GM12878 (cell line): ENCODE data around the gene TRIM23. TPM values are rescaled to one million over a fixed set of nuclear protein-coding genes. Genes with fewer than 3 reads are reported as not detected.

Experiments
- ATAC-seq: fragments of 200-7000 bp; cut with Tn5 transposase; 3 replicates; pipeline ENCODE4 v1.9.1; 2020; ENCODE audit warnings: mild to moderate bottlenecking, moderate library complexity
- BruUV-seq: library from RNA; stranded (reverse); fragments of 400-500 nt; replicated peaks from 2 replicates; lab custom pipeline; 2021; lab: Mats Ljungman, UMichigan
- CTCF ChIA-PET: fragments of 300-600 bp; sonication (Branson Sonifier 250); formaldehyde crosslinking; extraction: SDS; loops from one replicate; lab custom pipeline; 2021; ENCODE audit warnings: inconsistent platforms; lab: Yijun Ruan, JAX
- POLR2A ChIA-PET: fragments of 350-600 bp; formaldehyde crosslinking; extraction: SDS; loops from one replicate; lab custom pipeline; 2021; ENCODE audit warnings: inconsistent platforms; lab: Charles Lee
- RAD21 ChIA-PET: fragments of 300-600 bp; sonication (Branson Sonifier 250); formaldehyde crosslinking; loops from one replicate; lab custom pipeline; 2023; ENCODE audit warnings: antibody characterized with exemption; ENCODE audit not compliant: unreplicated experiment; lab: Charles Lee
- SMC1A ChIA-PET: fragments of 300-600 bp; sonication (Branson Sonifier 250); formaldehyde crosslinking; loops from one replicate; lab custom pipeline; 2023; ENCODE audit not compliant: unreplicated experiment, uncharacterized antibody; lab: Charles Lee
- DNase-seq: peaks from one replicate; pipeline ENCODE4 v3.0.0-alpha.2; 2011; ENCODE audit warnings: low read depth, low spot score
- FAIRE-seq: peaks from 3 replicates; lab custom pipeline; 2011; peaks lifted over from hg19 to GRCh38; lab: Jason Lieb, UNC
- H2AFZ ChIP-seq: 2 replicates; pipeline ENCODE4 v1.6.0; 2011; ENCODE audit warnings: low read depth, low read length, control low read depth; ENCODE audit not compliant: control insufficient read depth
- H3K27ac ChIP-seq: 2 replicates; pipeline ENCODE4 v1.5.1; 2011; ENCODE audit warnings: control low read depth; ENCODE audit not compliant: control insufficient read depth, insufficient read depth
- H3K27me3 ChIP-seq, 2 experiments: replicated peaks in 1 of 2; 2 replicates each; pipeline versions ENCODE4 v1.6.0 to v1.6.1; 2011; ENCODE audit warnings: low read length in 1 of 2; ENCODE audit not compliant: control insufficient read depth in 2 of 2, insufficient read depth in 2 of 2
- H3K36me3 ChIP-seq, 2 experiments: 2 replicates each; pipeline ENCODE4 v1.5.1; 2011; ENCODE audit warnings: low read length in 1 of 2; ENCODE audit not compliant: control insufficient read depth in 2 of 2, insufficient read depth in 2 of 2
- H3K4me1 ChIP-seq: 2 replicates; pipeline ENCODE4 v1.6.1; 2011; ENCODE audit warnings: mild to moderate bottlenecking, low read length, moderate library complexity, mixed read lengths; ENCODE audit not compliant: control insufficient read depth, insufficient read depth
- H3K4me2 ChIP-seq: 2 replicates; pipeline ENCODE4 v1.6.0; 2011; ENCODE audit warnings: control low read depth; ENCODE audit not compliant: control insufficient read depth, insufficient read depth
- H3K4me3 ChIP-seq: fragments of 200-600 bp; sonication (generic); 2 replicates; pipeline ENCODE4 v1.5.1; 2016
- H3K79me2 ChIP-seq: 2 replicates; pipeline ENCODE4 v1.6.0; 2011; ENCODE audit warnings: low read length; ENCODE audit not compliant: control insufficient read depth, insufficient read depth
- H3K9ac ChIP-seq: 2 replicates; pipeline ENCODE4 v1.8.0; 2011; ENCODE audit warnings: low read length, control low read depth, mixed read lengths; ENCODE audit not compliant: control insufficient read depth, insufficient read depth
- H3K9me3 ChIP-seq: replicated peaks from 3 replicates; pipeline ENCODE4 v1.5.1; 2011; ENCODE audit warnings: mild to moderate bottlenecking, low read length; ENCODE audit not compliant: control insufficient read depth, insufficient read depth
- H4K20me1 ChIP-seq: 2 replicates; pipeline ENCODE4 v1.6.0; 2011; ENCODE audit not compliant: control insufficient read depth, insufficient read depth
- ATF2 ChIP-seq: IDR thresholded peaks from 2 replicates; pipeline ENCODE4 v1.6.1; 2012; ENCODE audit warnings: low read length, inconsistent platforms
- CHD2 ChIP-seq: IDR thresholded peaks from 2 replicates; pipeline ENCODE4 v1.6.1; 2011; ENCODE audit warnings: low read depth, low read length, improper control_type of control experiment, borderline replicate concordance
- ELK1 ChIP-seq: IDR thresholded peaks from 2 replicates; pipeline ENCODE4 v1.6.1; 2012; ENCODE audit warnings: low read depth, low read length, improper control_type of control experiment
- EP300 ChIP-seq, 2 experiments: fragments of 150-350 bp in 1 of 2; IDR thresholded peaks; 2 replicates each; pipeline ENCODE4 v1.6.1; 2011 to 2012; ENCODE audit warnings: low read depth in 2 of 2, low read length in 2 of 2, borderline replicate concordance in 1 of 2, improper control_type of control experiment in 1 of 2, inconsistent platforms in 1 of 2; ENCODE audit not compliant: control insufficient read depth in 1 of 2
- KAT2A ChIP-seq: conservative IDR thresholded peaks from 2 replicates; pipeline ENCODE4 v1.6.1; 2011; ENCODE audit warnings: low read depth, low read length; ENCODE audit not compliant: control insufficient read depth
- KLF5 ChIP-seq: fragments of 450-650 bp; IDR thresholded peaks from 2 replicates; pipeline ENCODE4 v1.6.1; 2014; ENCODE audit warnings: mild to moderate bottlenecking; ENCODE audit not compliant: partially characterized antibody
- RFX5 ChIP-seq: IDR thresholded peaks from 2 replicates; pipeline ENCODE4 v1.6.1; 2011; ENCODE audit warnings: low read depth, low read length, improper control_type of control experiment
- STAT3 ChIP-seq: IDR thresholded peaks from 2 replicates; pipeline ENCODE4 v1.6.1; 2011; ENCODE audit warnings: low read depth, low read length, improper control_type of control experiment
- SUZ12 ChIP-seq: fragments of 200-600 bp; sonication (generic); IDR thresholded peaks from one replicate; pipeline ENCODE4 v1.6.1; 2018; ENCODE audit warnings: antibody characterized with exemption, mild to moderate bottlenecking; ENCODE audit not compliant: unreplicated experiment
- TBL1XR1 ChIP-seq: IDR thresholded peaks from 2 replicates; pipeline ENCODE4 v1.6.1; 2012; ENCODE audit warnings: low read depth, low read length, improper control_type of control experiment
- YY1 ChIP-seq: IDR thresholded peaks from 2 replicates; pipeline ENCODE4 v1.6.1; 2011; ENCODE audit warnings: low read depth, mild to moderate bottlenecking, low read length
- ZNF217 ChIP-seq: fragments of 450-650 bp; IDR thresholded peaks from 2 replicates; pipeline ENCODE4 v1.6.1; 2017; ENCODE audit warnings: antibody characterized with exemption, mild to moderate bottlenecking
- ZNF622 ChIP-seq: fragments of 450-650 bp; IDR thresholded peaks from 2 replicates; pipeline ENCODE4 v1.6.1; 2017; ENCODE audit warnings: mild to moderate bottlenecking, inconsistent platforms
- WGBS: methylation state at CpG from one replicate; pipeline ENCODE4 v1.1.6; 2016; ENCODE audit warnings: low lambda C conversion rate; ENCODE audit not compliant: insufficient replicate concordance, insufficient coverage; ENCODE audit errors: missing lambda C conversion rate; 5-methylcytosine and 5-hydroxymethylcytosine counted together
- in situ Hi-C: fragments of 300-500 bp; cut with MboI; formaldehyde crosslinking; loops from 9 replicates; pipeline ENCODE4 v1.14.3; 2018; ENCODE audit warnings: mixed read lengths
- intact Hi-C: fragments of 100-400 bp; cut with micrococcal nuclease; formaldehyde crosslinking; loops from one replicate; pipeline ENCODE4 v1.14.2; 2022; ENCODE audit not compliant: unreplicated experiment
- polyA plus RNA-seq, 11 experiments: library from polyadenylated mRNA; depleted of rRNA in 4 of 11; unstranded in 6 of 11; stranded (reverse) in 5 of 11; fragments of >200 nt; fragmentation: Nextera tagmentation in 4 of 11; fragmentation: Illumina TruSeq in 1 of 11; extraction: Ambion mirVana in 4 of 11; extraction: Trizol in 1 of 11; gene quantifications; 1 replicate in 1 of 11; 2 replicates in 10 of 11; pipeline versions ENCODE4 v1.2.1 to v1.2.3, GENCODE V29; 2011 to 2016; ENCODE audit warnings: inconsistent platforms in 2 of 11, missing spikeins in 2 of 11, low read depth in 1 of 11
- total RNA-seq, 4 experiments: library from RNA; depleted of rRNA in 3 of 4; stranded (reverse); fragments of >200 nt in 3 of 4; fragmentation: Illumina TruSeq in 1 of 4; extraction: Trizol in 1 of 4; gene quantifications; 2 replicates each; pipeline versions ENCODE4 v1.2.1 to v1.2.3, GENCODE V29; 2013 to 2021
- TF ChIP-seq, protein P1 (sequence below): IDR thresholded peaks from 2 replicates; pipeline ENCODE4 v1.6.1; 2011; ENCODE audit warnings: borderline replicate concordance, low read depth, mild to moderate bottlenecking, moderate library complexity, mixed read lengths, low read length; ENCODE audit not compliant: insufficient read depth; ENCODE audit errors: extremely low read length

Gene TRIM23
- total and polyA plus RNA-seq, 10 of the 15 experiments (the other 5 are each of a cell fraction or from before 2014, with no cell fraction given), result 1.9 to 5.0 (median 2.4) TPM

- Histone ChIP-seq H2AFZ (no peak overlapping the region), H3K79me2 (no peaks in the 10 kb centered on the region), H3K4me3 (no peak overlapping the region), H3K36me3 (peaks cover 0 to 15% of the 10 kb centered on the region in 2 experiments; a peak in 3 of 4 replicates)
- ChIA-PET POLR2A (interaction anchor here (1.7 kb wide), 1 partner anchor 14 kb away, joined by 6 read pairs; the partner anchor contains the start of genes CENPK and PPWD1), RAD21 (no interaction called here)
- in situ Hi-C loops, result no loop called here
- no peak for TF ChIP-seq KAT2A
- no peak for TF ChIP-seq STAT3
- no peak for TF ChIP-seq CHD2
- TF ChIP-seq EP300 (IDR thresholded peaks at IDR 0.05; ENCODE audit: borderline replicate concordance in 1 of 2, control insufficient read depth in 1 of 2, low read depth in 2 of 2, low read length in 2 of 2), result no peak
- TF ChIP-seq ZNF622, result no peak
- no peak for TF ChIP-seq YY1
- TF ChIP-seq, all 136 proteins: peak for 0
- H3K27me3 ChIP-seq, result no peaks in the 10 kb centered on the region
- no peak for ATAC-seq
- DNase-seq, result no peak
- no peaks in the 10 kb centered on the region for H3K9me3 ChIP-seq
- no peak overlapping the region for H3K4me2 ChIP-seq
- intact Hi-C loops, result no loop called here
- CTCF ChIA-PET, result interaction anchor here (1.4 kb wide), 1 partner anchor 14 kb away, joined by 4 read pairs; the partner anchor contains the start of genes CENPK and PPWD1
- no peak overlapping the region for H3K27ac ChIP-seq
- no peaks in the 10 kb centered on the region for H3K4me1 ChIP-seq
- FAIRE-seq, result no peak
- no peak overlapping the region for H3K9ac ChIP-seq
- BruUV-seq, result no TSS peak
- no peaks in the 10 kb centered on the region for H4K20me1 ChIP-seq
- SMC1A ChIA-PET, result interaction anchor here (0.6 kb wide), 1 partner anchor 401 kb away, joined by 3 read pairs; no protein-coding TSS in a partner anchor
These were observed 47.0 kb downstream of the TRIM23 start for GRCh38 chr5:65577141-65577540.

DNA sequence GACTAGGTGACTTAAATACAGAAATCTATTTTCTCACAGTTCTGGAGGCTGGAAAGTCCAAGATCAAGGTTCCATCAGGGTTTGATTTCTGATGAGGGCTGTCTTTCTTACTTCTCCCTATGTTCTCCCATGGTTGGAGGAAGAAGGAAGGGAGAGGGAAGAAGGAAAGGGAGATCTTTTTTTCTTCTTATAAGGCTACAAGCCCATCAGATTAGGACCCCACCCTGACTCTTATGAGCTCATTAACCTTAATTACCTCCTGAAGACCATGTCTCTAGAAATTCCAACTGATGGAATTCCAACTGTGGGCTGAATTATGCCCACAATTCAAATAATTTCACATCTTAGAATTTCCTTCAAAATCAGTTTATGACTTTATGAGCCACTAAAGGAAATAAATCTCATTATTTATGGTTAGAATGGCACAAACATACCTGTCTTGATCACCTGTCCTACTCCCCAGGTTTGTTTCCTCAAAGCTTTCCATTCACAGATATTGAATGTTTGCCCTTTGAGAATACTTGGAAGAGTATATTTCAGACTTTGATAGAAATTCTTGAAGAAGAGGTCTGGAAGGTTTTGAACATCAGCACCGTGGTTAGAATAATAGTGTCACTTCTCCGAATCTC, 53.4 kb downstream of the TRIM23 start:
- ChIA-PET CTCF (interaction anchor here (1.5 kb wide), 1 partner anchor 10 kb away, joined by 3 read pairs; no protein-coding TSS in a partner anchor), RAD21 (interaction anchor here (1.4 kb wide), 1 partner anchor 8 kb away, joined by 3 read pairs; the partner anchor contains the start of genes CENPK and PPWD1), POLR2A (no interaction called here)
- no peaks in the 10 kb centered on the region for H3K27me3 ChIP-seq
- in situ Hi-C loops, result no loop called here
- no peak overlapping the region for H3K4me2 ChIP-seq
- ATAC-seq, result no peak
- BruUV-seq, result no TSS peak
- H3K9ac ChIP-seq, result no peak overlapping the region
- peaks cover 3% of the 10 kb centered on the region; the same call in 1 of the 2 replicates for H3K79me2 ChIP-seq
- intact Hi-C loops, result no loop called here
- no peaks in the 10 kb centered on the region for H4K20me1 ChIP-seq
- FAIRE-seq, result no peak
- no peak for DNase-seq
- H3K27ac ChIP-seq, result no peak overlapping the region
- WGBS, result 95% methylated on average over 2 of the region's 2 CpGs
- peaks cover 0 to 10% of the 10 kb centered on the region in 2 experiments; a peak in 3 of 4 replicates for H3K36me3 ChIP-seq
- TF ChIP-seq, protein P1, sequence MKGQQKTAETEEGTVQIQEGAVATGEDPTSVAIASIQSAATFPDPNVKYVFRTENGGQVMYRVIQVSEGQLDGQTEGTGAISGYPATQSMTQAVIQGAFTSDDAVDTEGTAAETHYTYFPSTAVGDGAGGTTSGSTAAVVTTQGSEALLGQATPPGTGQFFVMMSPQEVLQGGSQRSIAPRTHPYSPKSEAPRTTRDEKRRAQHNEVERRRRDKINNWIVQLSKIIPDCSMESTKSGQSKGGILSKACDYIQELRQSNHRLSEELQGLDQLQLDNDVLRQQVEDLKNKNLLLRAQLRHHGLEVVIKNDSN, result no peak
- TF ChIP-seq ATF2, result no peak
- no peak for TF ChIP-seq ELK1
- TF ChIP-seq SUZ12, result no peak
- TF ChIP-seq TBL1XR1, result no peak
- no peak for TF ChIP-seq KLF5
- no peak for TF ChIP-seq RFX5
- TF ChIP-seq ZNF217, result no peak
- TF ChIP-seq, all 136 proteins: peak for 0
- SMC1A ChIA-PET, result interaction anchor here (2.1 kb wide), 1 partner anchor 9 kb away, joined by 5 read pairs; no protein-coding TSS in a partner anchor
- Histone ChIP-seq H3K9me3 (no peaks in the 10 kb centered on the region), H3K4me3 (no peak overlapping the region), H2AFZ (no peak overlapping the region), H3K4me1 (no peaks in the 10 kb centered on the region)
